GM03348 (cell line): ENCODE data around the gene MTHFD2.
"Not testable (repeated sequence)": the region's sequence is repeated elsewhere in the genome, so short reads cannot be mapped to it uniquely, and the experiment has no call there.

ENCODE experiments used
- DNase-seq: peaks from one replicate; pipeline ENCODE4 v3.0.0; 2012; ENCODE audit warnings: low spot score

MTHFD2 gene

DNA sequence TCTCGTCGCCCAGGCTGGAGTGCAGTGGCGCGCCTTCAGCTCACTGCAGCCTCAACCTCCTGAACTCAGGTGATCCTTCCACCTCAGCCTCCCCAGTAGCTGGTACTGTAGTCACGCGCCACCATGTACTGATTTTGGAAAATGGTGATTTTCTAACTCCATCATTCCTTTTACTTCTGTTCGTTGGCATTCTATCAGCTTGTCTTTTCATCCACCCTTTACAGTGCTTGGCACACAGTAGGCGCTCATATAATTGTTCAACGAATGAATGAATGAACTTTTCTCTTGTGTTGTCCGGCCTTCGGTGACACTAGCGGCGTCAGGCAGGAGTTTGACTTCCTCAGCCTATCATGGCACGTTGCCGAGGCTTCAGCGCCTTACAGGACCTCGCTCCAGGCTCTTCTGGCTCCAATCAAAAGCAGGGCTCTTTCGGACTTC lies 373 bp upstream of the MTHFD2 start:
- DNase-seq, result no peak

- no peak for DNase-seq
These were observed 873 bp downstream of the MTHFD2 start for GRCh38 chr2:74199275-74199701.

DNA sequence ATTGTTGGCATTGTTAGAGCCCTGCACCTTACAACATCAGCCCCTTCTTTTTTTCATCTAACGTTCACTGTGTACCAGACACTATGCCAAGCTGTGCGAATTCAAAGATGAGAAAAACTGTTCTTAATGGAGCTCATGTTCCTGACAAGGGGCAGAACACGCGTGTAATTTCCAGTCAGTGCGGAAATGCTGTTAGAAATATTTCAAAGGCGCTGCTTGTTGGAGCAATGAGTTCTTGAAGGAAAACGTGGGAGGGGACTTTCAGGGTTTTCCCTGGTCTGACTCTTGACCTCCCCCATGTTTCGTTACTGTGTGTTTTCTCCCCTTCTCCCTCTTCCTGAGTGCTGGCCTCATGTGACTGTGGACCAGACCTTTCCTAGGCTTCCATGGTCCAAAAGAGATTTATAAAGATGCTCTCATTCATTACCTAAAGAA lies 1.5 kb downstream of the MTHFD2 start:
- DNase-seq, result no peak

- DNase-seq, result no peak
These were observed 2.8 kb downstream of the MTHFD2 start for GRCh38 chr2:74201196-74201595.

- peak; percentile 72 for DNase-seq
These were observed 3.2 kb downstream of the MTHFD2 start for GRCh38 chr2:74201596-74201995.

GRCh38 chr2:74204436-74204835 lies 6.0 kb downstream of the MTHFD2 start:
- no peak for DNase-seq

DNA sequence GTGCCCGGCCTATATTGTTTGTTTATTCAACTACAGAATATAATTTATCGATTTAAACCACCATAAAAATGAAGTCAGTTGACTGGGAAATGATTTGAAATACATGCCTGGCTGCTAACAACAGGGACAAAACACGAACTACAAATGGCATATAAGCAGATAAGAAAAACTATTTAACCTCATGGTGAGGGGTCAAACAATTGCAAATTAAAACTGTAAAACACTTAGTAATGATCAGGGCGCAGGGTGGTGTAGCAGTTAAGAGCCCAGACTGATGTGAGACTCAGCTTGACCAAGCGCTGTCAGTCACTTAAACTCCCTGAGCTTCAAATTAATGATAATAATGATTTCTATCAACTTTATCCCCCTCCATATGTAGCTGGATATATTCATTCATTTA lies 6.7 kb downstream of the MTHFD2 start:
- no peak for DNase-seq

DNA sequence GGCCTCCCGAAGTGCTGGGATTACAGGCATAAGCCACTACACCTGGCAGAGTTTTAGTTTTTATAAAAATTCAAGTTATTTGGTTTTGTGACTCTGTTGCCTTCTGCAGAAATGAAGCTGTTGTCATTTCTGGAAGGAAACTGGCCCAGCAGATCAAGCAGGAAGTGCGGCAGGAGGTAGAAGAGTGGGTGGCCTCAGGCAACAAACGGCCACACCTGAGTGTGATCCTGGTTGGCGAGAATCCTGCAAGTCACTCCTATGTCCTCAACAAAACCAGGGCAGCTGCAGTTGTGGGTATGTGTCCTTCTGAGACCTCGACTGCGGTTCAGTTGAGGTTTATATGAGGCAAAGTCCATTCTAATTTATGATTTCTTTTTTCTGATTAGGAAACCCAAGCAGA lies 7.2 kb downstream of the MTHFD2 start:
- DNase-seq, result no peak

- DNase-seq, result no peak
These were observed 7.8 kb downstream of the MTHFD2 start for GRCh38 chr2:74206180-74206688.

DNA sequence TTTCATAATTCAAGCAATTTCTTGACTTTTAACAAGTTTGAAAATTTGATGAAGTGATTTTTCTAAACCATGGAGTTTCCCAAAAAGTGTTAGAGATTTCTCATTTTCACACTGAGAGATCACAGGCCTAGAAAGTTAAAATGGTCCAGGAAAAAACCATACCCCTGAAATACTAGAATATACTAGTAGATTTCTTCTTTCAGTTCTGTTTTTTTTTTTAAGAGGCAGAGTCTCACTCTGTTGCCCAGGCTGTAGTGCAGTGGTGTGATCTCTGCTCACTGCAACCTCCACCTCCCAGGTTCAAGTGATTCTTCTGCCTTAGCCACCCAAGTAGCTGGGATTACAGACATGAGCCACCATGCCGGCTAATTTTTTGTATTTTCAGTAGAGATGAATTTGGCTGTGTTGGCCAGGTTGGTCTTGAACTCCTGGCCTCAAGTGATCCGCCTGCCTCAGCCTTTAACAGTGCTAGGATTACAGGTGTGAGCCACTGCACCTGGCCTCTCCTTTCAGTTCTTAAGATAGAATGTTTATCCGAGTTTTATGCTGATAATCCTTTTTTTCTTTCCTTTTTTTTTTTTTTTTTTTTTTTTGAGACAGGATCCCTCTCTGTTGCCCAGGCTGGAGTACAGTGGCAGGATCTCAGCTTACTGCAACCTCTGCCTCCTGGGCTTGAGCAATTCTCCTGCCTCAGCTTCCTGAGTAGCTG lies 14.4 kb downstream of the MTHFD2 start:
- DNase-seq, result no peak

DNA sequence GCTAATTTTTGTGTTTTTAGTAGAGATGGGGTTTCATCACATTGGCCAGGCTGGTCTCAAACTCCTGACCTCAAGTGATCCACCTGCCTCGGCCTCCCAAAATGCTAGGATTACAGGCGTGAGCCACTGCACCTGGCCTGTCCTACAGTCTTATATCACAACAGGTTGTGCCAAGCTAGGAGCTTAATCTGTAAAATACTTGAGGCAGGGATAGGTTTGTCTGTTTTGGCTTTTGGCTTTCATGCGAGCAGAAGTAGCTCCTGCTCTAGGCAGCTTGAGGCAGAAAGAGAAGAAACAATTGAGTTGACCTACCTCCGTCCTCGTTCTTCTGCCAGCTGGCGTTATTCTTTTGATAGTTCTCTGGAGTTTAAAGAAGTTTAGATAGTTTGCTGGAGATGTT lies 17.4 kb downstream of the MTHFD2 start:
- DNase-seq, result not testable (repeated sequence)

- DNase-seq, result no peak
These were observed 18.2 kb downstream of the MTHFD2 start for GRCh38 chr2:74216642-74217041.

- DNase-seq, result no peak
These were observed 21.6 kb downstream of the MTHFD2 start for GRCh38 chr2:74219846-74220486.

DNA sequence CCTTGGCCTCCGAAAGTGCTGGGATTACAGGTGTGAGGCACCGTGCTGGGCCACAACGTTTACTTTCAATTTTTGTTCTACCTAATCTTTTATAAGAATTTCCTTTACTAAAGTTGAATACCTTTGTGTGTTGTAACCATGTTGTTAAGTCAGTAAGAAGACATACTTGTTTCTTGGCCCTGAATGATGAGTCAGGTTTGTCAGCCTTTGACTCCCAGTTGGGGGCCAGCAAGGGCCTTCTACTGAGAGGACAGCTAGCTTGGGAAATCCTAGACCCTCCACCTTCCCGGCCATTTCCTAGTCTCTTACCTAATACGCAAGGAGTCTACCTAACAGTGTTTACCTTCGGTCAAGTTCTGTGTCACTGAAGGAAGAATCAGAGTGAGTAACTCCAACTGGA lies 22.7 kb downstream of the MTHFD2 start:
- DNase-seq, result no peak

DNA sequence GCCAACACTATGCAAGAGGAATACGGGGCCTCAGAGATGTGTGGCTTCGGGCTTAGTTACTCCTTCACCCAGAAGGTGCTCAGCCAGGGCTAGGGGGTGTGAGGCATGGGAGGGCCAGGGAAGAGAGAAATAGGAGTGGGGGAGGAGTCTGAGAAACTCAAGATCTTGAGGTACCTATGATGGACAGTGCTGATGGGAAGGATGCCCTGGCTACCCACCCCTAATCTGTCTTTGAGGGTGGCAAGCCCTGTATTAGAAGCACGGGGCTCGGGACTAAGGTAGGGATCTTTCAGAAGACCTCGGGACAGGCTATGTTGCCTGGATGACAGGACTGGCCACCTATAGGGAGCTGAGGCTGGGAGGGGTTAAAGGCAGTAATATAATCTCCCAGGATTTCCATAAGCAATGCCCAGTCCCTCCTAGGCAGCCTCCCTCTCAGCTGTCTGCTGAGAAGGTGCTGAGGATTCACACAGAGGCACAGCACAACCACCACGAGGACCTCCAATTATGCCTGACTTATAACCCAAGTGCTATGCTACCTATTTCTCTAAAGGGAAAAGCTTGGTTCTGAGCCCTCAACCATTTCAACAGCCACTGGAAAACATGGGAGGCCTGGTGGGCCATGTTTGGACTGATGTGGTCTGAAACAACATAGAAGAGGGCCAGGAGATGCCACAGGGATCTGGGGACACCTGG lies 23.3 kb downstream of the MTHFD2 start:
- DNase-seq, result no peak

DNA sequence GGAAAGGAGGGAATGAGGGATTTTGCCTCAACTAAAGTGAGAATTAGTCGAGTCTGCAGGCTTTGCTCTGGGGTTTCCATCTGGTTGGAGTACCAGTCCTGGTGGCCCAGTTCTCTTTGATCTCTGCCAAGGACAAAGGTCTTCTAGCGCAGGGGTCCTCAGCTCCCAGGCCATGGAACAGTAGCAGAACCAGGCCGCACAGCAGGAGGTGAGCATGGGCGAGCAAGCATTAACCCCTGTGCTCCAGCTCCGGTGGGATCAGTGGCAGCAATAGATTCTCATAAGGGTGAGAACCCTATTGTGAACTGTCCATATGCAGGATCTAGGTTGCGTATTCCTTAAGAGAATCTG lies 23.9 kb downstream of the MTHFD2 start:
- DNase-seq, result no peak

DNA sequence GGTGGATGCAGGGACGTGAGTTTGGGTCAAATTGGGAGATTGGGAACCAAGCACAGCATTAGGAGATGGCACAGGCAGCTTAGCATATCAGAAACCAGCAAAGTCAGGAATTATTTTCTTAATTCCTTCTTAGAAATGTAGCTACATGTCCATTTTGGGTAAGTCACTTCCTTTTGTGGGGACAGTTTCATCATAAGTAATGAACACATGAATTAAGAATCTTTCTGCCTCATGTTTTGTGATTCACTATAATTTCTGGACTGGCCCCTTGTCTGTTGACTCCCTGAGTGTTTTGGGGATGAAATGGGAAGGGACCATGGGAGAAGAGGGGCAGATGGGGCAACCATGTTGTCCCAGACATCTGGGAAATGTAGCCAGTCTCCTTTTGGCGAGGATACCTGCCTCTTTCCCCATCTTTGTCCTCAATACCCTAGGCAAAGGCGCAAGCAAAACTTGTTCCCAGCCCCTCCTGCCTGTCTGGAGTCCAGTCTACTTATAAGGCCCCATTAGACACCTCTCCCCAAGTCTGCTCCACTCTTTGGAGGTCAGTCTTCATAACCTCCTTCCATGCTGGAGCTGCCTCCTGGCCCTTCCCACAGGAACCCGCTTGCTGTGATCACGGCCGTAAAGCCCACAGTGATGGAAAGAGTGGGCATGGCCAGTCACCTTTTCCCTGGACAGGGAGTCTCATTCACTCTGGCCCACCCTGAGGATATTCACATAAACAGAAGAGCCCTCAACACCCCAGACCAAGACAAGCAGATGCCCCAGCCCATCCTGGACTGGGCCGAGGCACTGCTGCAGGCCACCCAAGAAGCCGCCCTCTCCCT lies 25.7 kb downstream of the MTHFD2 start:
- DNase-seq, result no peak

- no peak for DNase-seq
These were observed 27.5 kb downstream of the MTHFD2 start for GRCh38 chr2:74225698-74226459.

DNA sequence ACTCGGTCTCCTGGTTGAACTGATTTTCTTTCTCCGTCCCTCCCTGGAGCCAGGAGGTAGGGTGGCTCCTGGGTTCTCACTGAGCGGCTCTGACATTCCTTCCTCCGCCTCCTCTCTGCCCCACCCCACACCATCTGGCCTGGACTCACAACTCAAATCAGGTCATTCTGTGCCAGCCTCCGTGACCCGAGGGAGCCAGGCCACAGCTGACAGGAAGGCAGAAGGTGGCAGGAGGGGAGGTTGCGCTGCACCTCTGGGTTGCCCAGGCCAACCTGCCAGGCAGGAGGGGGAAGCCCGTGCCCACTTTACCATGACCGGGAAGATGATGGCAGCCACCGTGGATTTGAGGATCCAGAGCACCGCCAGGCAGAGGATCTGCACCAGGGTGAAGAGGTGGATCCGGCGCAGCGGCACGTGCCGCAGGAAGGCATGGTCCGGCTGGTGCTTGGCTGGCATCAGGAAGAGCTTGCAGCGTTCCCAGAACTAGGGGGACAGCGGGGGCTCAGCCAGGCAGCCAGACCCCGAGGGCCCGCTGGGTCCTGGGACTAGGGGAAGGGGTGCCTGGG lies 28.3 kb downstream of the MTHFD2 start:
- DNase-seq, result peak; percentile 54

GRCh38 chr2:74227646-74228045 lies 29.2 kb downstream of the MTHFD2 start:
- no peak for DNase-seq

- no peak for DNase-seq
These were observed 30.4 kb downstream of the MTHFD2 start for GRCh38 chr2:74228772-74229171.
